H9 (cell line): ENCODE measurements around the gene PKD1. TPM values are rescaled to one million over a fixed set of nuclear protein-coding genes. Genes with fewer than 3 reads are reported as not detected.
"Not testable (repeated sequence)": the region's sequence is repeated elsewhere in the genome, so short reads cannot be mapped to it uniquely, and the experiment has no call there.

Source experiments
- DNase-seq: peaks from one replicate; pipeline ENCODE4 v3.0.0-alpha.2; 2017
- H2AFZ ChIP-seq: one replicate; pipeline ENCODE4 v1.6.1; 2013; ENCODE audit warnings: mild to moderate bottlenecking, low read length, control low read depth, moderate library complexity
- H2AK5ac ChIP-seq: 2 replicates; pipeline ENCODE4 v1.6.1; 2013; ENCODE audit warnings: low read length, control low read depth, mixed read lengths; ENCODE audit not compliant: insufficient read length
- H2BK120ac ChIP-seq: one replicate; pipeline ENCODE4 v1.6.1; 2013; ENCODE audit warnings: low read depth, mild to moderate bottlenecking, low read length, control low read depth, inconsistent platforms; ENCODE audit not compliant: poor library complexity, severe bottlenecking
- H2BK12ac ChIP-seq: 2 replicates; pipeline ENCODE4 v1.6.1; 2013; ENCODE audit warnings: low read length, control low read depth, mixed read lengths, low read depth; ENCODE audit not compliant: insufficient read length
- H2BK15ac ChIP-seq: 2 replicates; pipeline ENCODE4 v1.6.1; 2013; ENCODE audit warnings: low read depth, low read length, control low read depth
- H2BK20ac ChIP-seq: one replicate; pipeline ENCODE4 v1.6.1; 2013; ENCODE audit warnings: low read depth, mild to moderate bottlenecking, low read length, control low read depth, inconsistent platforms; ENCODE audit not compliant: poor library complexity, severe bottlenecking
- H2BK5ac ChIP-seq: 2 replicates; pipeline ENCODE4 v1.6.1; 2013; ENCODE audit warnings: low read length, control low read depth, mixed read lengths; ENCODE audit not compliant: insufficient read length
- H3K14ac ChIP-seq: 2 replicates; pipeline ENCODE4 v1.6.1; 2013; ENCODE audit warnings: low read length, control low read depth; ENCODE audit not compliant: insufficient read depth
- H3K18ac ChIP-seq: 2 replicates; pipeline ENCODE4 v1.6.1; 2013; ENCODE audit warnings: low read depth, mild to moderate bottlenecking, mixed read lengths, low read length, control low read depth; ENCODE audit not compliant: insufficient read length
- H3K23ac ChIP-seq: 2 replicates; pipeline ENCODE4 v1.6.1; 2013; ENCODE audit warnings: low read length, control low read depth, mixed read lengths, low read depth; ENCODE audit not compliant: insufficient read length
- H3K23me2 ChIP-seq: 2 replicates; pipeline ENCODE4 v1.6.1; 2013; ENCODE audit warnings: low read depth, mild to moderate bottlenecking, mixed read lengths, low read length, control low read depth; ENCODE audit not compliant: insufficient read length, poor library complexity, severe bottlenecking
- H3K27ac ChIP-seq: 2 replicates; pipeline ENCODE4 v1.5.1; 2013; ENCODE audit warnings: low read length, control low read depth, mixed read lengths, low read depth; ENCODE audit not compliant: insufficient read length
- H3K27me3 ChIP-seq: 2 replicates; pipeline ENCODE4 v1.6.1; 2013; ENCODE audit warnings: low read length, control low read depth, inconsistent platforms; ENCODE audit not compliant: insufficient read depth
- H3K4ac ChIP-seq: 2 replicates; pipeline ENCODE4 v1.6.1; 2013; ENCODE audit warnings: low read depth, mild to moderate bottlenecking, control low read depth, inconsistent platforms, low read length, moderate library complexity
- H3K4me1 ChIP-seq: 2 replicates; pipeline ENCODE4 v1.6.1; 2013; ENCODE audit warnings: low read length, control low read depth, inconsistent platforms; ENCODE audit not compliant: insufficient read depth
- H3K4me2 ChIP-seq: 2 replicates; pipeline ENCODE4 v1.6.1; 2013; ENCODE audit warnings: low read length, control low read depth, mixed read lengths; ENCODE audit not compliant: insufficient read length, insufficient read depth
- H3K56ac ChIP-seq: 2 replicates; pipeline ENCODE4 v1.6.1; 2013; ENCODE audit warnings: low read depth, mild to moderate bottlenecking, mixed read lengths, low read length, control low read depth; ENCODE audit not compliant: insufficient read length
- H3K79me1 ChIP-seq: 2 replicates; pipeline ENCODE4 v1.6.1; 2013; ENCODE audit warnings: low read depth, mild to moderate bottlenecking, moderate library complexity, low read length, control low read depth, inconsistent platforms; ENCODE audit not compliant: insufficient read depth, poor library complexity, severe bottlenecking
- H3K79me2 ChIP-seq: 2 replicates; pipeline ENCODE4 v1.6.1; 2013; ENCODE audit warnings: low read length, control low read depth, inconsistent platforms; ENCODE audit not compliant: insufficient read depth
- H3K9ac ChIP-seq: 2 replicates; pipeline ENCODE4 v1.6.1; 2013; ENCODE audit warnings: low read length, control low read depth, mixed read lengths; ENCODE audit not compliant: insufficient read length; ENCODE audit errors: extremely low read depth
- H3K9me3 ChIP-seq: one replicate; pipeline ENCODE4 v1.6.1; 2013; ENCODE audit warnings: low read depth, low read length, inconsistent platforms; ENCODE audit not compliant: control insufficient read depth
- H3T11ph ChIP-seq: one replicate; pipeline ENCODE4 v1.6.1; 2013; ENCODE audit warnings: mild to moderate bottlenecking, low read length, control low read depth, inconsistent platforms
- H4K20me1 ChIP-seq: one replicate; pipeline ENCODE4 v1.6.1; 2013; ENCODE audit not compliant: control insufficient read depth, insufficient read length, insufficient read depth
- H4K5ac ChIP-seq: 2 replicates; pipeline ENCODE4 v1.6.1; 2013; ENCODE audit warnings: low read depth, mild to moderate bottlenecking, mixed read lengths, low read length, control low read depth; ENCODE audit not compliant: insufficient read length
- H4K8ac ChIP-seq: replicated peaks from 2 replicates; pipeline ENCODE4 v1.6.1; 2013; ENCODE audit warnings: low read length, control low read depth, mixed read lengths, low read depth; ENCODE audit not compliant: insufficient read length
- H4K91ac ChIP-seq: 2 replicates; pipeline ENCODE4 v1.6.1; 2013; ENCODE audit warnings: low read depth, mild to moderate bottlenecking, moderate library complexity, mixed read lengths, low read length, control low read depth; ENCODE audit not compliant: insufficient read length
- H3K27ac Mint-ChIP-seq, 3 experiments: 2 replicates in 2 of 3; 3 replicates in 1 of 3; pipeline ENCODE4 v1.8.0; 2020 to 2021; ENCODE audit warnings: mixed read lengths in 3 of 3, mild to moderate bottlenecking in 1 of 3, moderate library complexity in 1 of 3
- H3K27me3 Mint-ChIP-seq: 2 replicates; pipeline ENCODE4 v1.8.0; 2021; ENCODE audit warnings: low read depth, mild to moderate bottlenecking, moderate library complexity, mixed read lengths
- H3K36me3 Mint-ChIP-seq, 3 experiments: 2 replicates in 2 of 3; 3 replicates in 1 of 3; pipeline ENCODE4 v1.8.0; 2020 to 2021; ENCODE audit warnings: low read depth in 3 of 3, mixed read lengths in 3 of 3; ENCODE audit not compliant: insufficient read depth in 1 of 3
- H3K4me1 Mint-ChIP-seq, 2 experiments: 2 replicates each; pipeline ENCODE4 v1.8.0; 2020; ENCODE audit warnings: mixed read lengths in 2 of 2
- H3K4me3 Mint-ChIP-seq, 2 experiments: 2 replicates in 1 of 2; 3 replicates in 1 of 2; pipeline ENCODE4 v1.8.0; 2020 to 2021; ENCODE audit warnings: mild to moderate bottlenecking in 2 of 2, mixed read lengths in 2 of 2, moderate library complexity in 1 of 2
- H3K9me3 Mint-ChIP-seq, 2 experiments: 2 replicates in 1 of 2; 3 replicates in 1 of 2; pipeline ENCODE4 v1.8.0; 2020; ENCODE audit warnings: mild to moderate bottlenecking in 2 of 2, mixed read lengths in 2 of 2, moderate library complexity in 1 of 2
- WGBS: extraction: QIAGEN DNeasy Blood & Tissue Kit; methylation state at CpG from one replicate; pipeline ENCODE4 v1.1.7; 2013; ENCODE audit warnings: missing lambda C conversion rate, low lambda C conversion rate, mixed read lengths; ENCODE audit not compliant: insufficient read length; ENCODE audit errors: extremely low coverage; 5-methylcytosine and 5-hydroxymethylcytosine counted together
- long read RNA-seq: library from polyadenylated mRNA; unstranded; transcript quantifications from one replicate; pipeline ENCODE4 v2.0.0, GENCODE V29; 2020
- total RNA-seq: library from RNA; stranded (reverse); gene quantifications from 2 replicates; pipeline ENCODE4 v1.2.1, GENCODE V29; 2021

The PKD1 gene
- 73.5 and 88.0 TPM in 2 replicates for total RNA-seq
- long read RNA-seq, partial matches to known transcripts, result 17 of 33 reads
- long read RNA-seq, other reads (novel, unspliced or antisense), result 14 of 33 reads

- H3K79me2 ChIP-seq, H3K18ac ChIP-seq, H2BK20ac ChIP-seq, H3K4me1 ChIP-seq, H3K23me2 ChIP-seq, H2AK5ac ChIP-seq, H2AFZ ChIP-seq, H3K4me1 Mint-ChIP-seq, H4K20me1 ChIP-seq, H2BK15ac ChIP-seq, H4K5ac ChIP-seq, H3K23ac ChIP-seq, H3K79me1 ChIP-seq, H3K4ac ChIP-seq, H3K56ac ChIP-seq, H3K9me3 ChIP-seq, H4K8ac ChIP-seq, H3K27me3 ChIP-seq, H3K9ac ChIP-seq, H3T11ph ChIP-seq, H3K9me3 Mint-ChIP-seq, H3K36me3 Mint-ChIP-seq, H4K91ac ChIP-seq, H2BK12ac ChIP-seq, H3K27ac ChIP-seq, H3K14ac ChIP-seq, H2BK5ac ChIP-seq, H2BK120ac ChIP-seq: not testable (repeated sequence)
- peak within 1 kb of the TSS; percentile 79 to 97 for H3K4me3 Mint-ChIP-seq
- DNase-seq, result peak; percentile 88
- H3K27ac Mint-ChIP-seq, result peak within 1 kb of the TSS in 2 of 3 experiments; percentile 94 to 95; a peak in 4 of 7 replicates
- no CpG with 5 or more reads among the region's 81 CpGs for WGBS
- H3K4me2 ChIP-seq, result peak within 1 kb of the TSS; percentile 2
- peaks cover 17% of the 10 kb centered on the region for H3K27me3 Mint-ChIP-seq
These were observed at the start of gene PKD1 for GRCh38 chr16:2135770-2136490. TSS of gene PKD1 (minus strand) at chr16:2135898. CDS start at chr16:2135689, 209 bp downstream.
